NCI-H1048 (cell line): ENCODE data around the gene EIF4G2.
A peak's percentile ranks its signal among the peaks of the same experiment; 100 is the strongest.

Experiments
- DNase-seq: peaks from one replicate; lab custom pipeline; 2025; lab: John Stamatoyannopoulos, UW

EIF4G2 gene

DNA sequence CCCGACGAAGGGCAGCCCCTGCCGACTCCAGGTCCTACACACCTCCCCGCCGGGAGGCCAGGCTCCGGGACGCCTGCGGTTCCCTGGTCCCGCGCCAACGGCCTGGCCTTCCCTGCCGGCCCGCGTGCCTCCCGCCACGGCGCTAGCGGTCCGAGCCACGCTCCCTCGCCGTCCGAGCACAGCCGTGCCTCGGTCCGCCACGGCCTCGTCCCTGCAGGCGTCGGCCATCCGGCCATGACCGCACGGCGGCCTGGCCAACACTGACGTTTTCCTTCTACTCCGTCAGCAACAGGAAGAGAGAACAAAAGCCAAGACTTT is 532 bp downstream of the EIF4G2 start:
- no peak for DNase-seq

DNA sequence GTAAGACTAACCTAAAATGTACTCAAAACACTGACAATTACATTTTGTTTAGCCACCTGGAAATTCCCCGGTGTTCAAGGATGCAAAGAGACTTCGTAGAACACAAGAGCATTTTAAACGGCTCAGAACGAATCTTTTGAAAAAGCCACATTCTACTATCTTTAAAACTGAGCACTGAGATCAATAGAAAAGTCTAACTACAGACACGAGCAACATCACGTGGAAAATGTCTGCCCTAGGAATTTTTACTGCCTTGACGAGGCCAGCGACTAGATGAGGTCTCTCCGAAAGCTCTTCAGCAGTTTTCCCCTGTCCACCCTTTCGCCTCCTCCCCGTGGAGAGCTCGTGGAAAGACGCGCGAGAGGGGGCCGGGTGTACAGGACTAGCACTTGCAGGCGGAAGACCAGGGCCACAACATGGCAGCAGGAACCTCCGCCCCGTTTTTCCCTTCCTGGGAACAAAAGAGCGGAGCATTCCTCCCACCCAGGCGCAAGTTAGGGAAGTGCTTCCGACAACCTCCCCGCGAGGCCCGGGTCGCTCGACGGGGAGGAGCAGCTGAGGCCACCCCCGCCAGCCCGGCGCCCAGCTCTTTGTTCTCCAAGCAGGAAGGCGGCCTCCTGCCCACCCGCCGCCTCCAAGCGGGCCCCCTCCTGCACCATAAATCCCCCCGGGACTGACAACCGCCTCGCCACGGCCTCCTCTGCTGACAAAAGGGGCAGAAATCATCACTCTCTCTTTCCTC is 1.1 kb downstream of the EIF4G2 start:
- no peak for DNase-seq

DNA sequence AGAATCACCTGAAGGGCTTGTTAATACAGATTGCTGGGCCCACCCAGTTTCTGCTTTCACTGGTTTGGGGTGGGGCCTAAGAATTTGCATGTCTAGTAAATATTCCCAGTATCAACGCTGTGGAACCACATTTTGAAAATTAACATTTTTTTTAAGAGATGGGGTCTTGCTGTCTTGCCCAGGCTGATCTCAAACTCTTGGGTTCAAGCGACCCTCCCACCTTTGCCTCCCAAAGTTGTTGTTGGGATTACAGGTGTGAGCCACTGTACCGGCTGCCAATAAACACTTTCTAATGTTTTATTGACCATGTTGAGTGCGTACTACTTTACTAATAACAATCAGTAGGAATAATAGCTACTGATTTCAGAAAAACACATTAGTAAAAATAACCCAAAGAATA is 2.5 kb downstream of the EIF4G2 start:
- DNase-seq = no peak

DNA sequence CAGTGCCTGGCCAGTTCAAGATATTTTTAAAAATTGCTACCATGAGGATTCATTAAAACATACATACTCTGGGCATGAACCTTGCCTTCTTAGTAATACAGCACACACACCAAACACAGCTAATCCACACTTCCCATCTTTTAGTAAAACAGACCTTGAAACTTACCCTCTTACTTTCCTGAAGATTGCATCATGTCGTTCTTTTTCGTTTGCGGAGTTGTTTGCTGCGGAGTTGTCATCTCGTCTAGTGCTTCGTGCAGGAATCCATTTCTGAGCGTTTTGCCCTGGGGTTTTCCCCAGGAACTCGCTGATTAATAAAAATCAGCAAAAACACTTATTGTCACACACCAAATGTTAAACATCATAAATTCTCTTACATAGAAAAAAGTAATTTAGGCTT is 3.0 kb downstream of the EIF4G2 start:
- no peak for DNase-seq

DNA sequence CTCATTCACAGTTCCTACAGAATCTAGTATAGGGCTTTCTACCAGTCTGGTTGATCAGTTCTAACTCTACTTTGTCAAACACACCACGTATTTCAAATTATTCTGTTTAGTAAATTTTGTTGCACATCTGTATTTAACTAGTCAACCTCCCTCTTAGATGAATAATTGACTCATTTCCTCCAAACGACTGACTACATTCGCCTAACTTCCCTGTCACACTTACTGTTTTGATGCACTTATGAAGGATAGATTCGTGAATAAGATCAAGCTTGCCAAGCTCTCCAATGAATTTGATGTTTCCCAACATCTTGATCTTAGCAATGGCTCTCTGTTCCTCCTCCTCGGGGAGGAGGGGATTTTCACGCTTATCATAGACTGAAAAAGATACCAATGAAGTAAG is 5.0 kb downstream of the EIF4G2 start:
- no peak for DNase-seq

DNA sequence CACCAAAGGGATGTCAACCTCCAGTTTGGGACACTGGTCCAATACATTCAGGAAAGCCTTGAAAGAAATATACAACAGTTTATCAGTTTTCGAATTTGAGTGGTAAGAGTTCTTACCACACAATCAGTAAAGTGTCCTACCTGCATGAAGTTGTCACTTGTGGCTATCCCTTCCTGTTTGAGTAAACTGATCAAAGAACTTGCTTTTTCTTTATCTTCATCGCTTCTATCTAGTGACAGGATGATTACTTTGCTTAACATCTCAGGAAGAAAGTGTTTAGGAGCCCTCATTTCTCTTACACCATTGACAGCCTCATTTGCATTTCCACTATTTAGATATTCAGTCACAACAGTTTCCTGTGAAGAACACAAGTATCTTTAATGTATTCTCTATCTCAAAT is 8.4 kb downstream of the EIF4G2 start:
- no peak for DNase-seq

DNA sequence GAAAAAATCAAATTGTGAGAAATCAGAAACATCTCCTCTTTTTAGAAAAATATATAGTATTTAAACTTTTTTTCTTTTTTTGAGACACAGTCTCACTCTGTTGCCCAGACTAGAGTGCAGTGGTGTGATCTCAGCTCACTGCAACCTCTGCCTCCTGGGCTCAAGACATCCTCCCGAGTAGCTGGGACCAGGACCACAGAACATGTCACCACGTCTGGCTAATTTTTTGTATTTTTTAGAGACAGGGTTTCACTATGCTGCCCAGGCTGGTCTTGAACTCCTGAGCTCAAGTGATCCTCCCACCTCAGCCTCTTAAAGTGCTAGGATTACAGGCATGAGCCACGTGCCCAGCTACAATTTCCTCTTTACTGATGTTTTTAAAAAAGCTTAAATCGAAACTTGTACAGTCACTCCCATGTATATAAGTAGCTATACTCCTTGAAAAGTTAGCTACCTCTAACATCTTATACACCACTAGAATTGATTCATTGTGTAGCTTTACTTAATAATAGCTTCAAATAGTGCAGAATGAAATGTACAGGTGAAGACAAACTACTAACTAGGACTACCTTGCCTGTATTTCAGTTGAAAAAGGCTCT is 10.3 kb downstream of the EIF4G2 start:
- no peak for DNase-seq

DNA sequence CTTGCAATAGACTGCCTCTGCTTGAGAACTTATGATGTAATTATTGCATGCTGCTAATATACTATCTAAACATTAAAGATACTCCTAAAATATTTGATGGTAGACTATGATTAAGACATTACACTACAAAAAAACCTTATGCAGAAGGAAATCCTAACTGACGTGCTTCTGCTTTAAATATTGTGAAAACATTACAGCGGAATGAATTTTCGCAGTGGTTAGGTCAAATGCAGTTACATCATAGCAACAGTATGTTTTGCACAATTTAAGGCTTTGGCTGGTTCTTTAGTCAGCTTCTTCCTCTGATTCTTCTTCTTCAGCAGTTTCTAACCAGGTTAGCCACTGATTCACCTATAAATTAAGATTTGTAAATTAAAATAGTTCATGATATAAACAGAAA is 11.2 kb downstream of the EIF4G2 start:
- DNase-seq = no peak

DNA sequence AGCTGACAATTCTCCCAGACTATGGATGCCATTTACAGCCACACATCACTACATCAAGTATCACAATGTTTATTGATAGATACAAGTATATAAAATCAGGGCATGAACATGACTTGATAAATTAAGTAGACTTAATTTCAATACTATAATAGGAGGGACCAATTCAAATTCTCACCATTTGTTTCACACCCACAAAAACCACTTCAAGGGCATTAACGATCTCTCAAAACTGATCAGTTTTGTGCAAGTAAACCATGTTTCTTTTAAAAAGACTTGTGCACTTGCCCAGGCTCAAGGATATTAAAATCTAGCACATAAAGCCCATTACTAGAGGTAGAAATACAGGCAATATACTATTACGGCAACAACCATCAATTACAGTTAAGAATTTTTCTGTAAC is 11.7 kb downstream of the EIF4G2 start:
- no peak for DNase-seq

DNA sequence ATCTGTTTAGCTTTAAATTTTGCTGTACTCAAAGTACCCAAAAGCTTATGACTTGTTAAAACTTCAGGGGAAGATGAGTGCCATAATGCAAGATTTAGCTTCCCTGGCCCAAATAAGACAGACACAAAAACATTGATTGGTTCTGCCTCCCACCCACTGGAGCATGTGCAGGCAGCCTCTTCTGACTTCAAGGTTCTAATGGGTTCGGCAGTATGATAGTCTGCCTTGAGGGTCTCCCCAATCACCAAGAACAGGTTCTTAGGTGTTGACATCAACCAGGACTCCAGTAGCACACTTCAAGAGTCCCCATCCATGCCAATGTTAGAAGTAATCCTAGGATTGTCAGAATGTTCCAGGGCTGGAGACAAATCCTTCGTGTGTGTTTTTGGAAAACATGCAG is 12.5 kb downstream of the EIF4G2 start:
- DNase-seq = no peak

DNA sequence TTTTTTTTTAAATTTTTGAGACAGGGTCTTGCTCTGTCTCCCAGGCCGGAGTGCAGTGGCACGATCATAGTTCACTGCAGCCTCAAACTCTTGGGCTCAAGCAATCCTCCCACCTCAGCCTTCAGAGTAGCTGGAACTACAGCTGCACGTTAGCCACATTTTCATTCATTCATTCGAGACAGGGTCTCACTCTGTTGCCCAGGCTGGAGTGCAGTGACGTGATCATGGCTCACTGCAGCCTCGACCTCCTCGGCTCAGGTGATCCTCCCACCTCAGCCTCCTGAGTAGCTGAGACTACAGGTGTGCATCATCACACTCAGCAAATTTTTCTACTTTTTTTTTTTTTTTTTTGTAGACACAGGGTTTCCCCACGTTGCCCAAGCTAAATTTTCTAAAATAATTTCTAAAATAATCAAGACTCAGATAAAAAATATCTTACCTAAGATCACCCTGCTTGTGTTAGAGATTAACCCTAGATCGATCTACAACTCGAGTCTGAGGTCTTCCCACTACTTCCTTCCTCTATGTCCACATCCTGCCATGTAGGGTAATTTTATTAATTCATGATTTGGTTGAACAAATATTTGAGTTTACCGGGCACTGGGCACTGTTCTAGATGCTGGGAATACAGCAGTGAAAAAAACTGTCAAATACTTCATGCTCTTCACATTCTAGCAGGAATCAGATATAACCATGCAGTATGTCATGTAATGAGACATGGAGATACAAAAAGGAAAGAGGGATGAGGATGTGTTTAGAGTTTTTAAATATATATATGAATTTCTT is 15.1 kb downstream of the EIF4G2 start:
- no peak for DNase-seq

DNA sequence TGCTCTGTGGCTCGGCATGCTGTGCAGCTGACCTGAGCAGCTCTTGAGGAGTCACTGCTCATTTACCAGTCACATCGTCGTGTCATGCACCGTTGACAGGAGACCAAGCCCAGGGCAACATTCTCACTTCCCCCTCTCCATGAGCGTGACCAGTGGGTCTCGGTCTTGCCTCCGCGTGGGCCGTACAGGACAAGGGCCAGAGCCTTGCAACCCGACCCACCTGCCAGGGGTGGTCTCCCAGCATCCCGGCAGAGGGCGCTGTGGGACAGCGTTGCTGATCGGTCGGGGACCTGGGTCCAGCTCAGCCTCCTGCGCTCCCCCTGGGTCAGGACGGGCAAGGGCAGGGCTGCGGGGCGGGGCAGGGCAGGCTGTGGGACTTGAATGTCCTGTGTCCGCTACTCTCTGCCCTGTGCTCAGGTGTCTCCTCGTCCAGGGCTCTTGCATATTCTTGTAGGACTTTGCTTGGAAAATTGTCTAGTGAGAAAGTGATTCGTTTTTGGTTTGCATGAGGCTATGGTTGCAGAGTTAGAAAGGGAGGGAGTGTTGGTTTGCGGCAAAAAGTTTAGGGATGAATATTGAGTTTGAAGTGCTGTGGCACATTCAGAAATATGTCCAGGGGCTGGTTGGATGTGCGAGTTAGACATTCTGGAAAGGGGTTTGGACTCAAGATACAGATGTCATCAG is 16.2 kb downstream of the EIF4G2 start:
- DNase-seq = peak; percentile 43

DNA sequence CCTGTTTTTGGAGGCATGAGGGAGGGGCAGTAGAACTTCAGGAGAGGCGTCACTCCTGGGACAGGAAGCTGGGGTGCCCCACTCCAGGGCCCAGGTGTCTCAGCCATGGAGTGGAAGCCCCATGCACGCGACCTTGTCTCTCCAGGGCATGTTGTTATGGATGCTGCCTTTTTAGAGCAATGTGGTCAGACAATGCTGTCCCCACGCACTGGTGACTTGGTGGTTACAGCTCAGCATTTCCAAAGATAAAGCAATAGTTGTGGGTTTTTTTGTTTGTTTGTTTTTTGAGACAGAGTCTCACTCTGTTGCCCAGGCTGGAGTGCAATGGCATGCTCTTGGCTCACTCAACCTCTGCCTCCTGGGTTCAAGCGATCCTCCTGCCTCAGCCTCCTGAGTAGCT is 22.3 kb downstream of the EIF4G2 start:
- no peak for DNase-seq

DNA sequence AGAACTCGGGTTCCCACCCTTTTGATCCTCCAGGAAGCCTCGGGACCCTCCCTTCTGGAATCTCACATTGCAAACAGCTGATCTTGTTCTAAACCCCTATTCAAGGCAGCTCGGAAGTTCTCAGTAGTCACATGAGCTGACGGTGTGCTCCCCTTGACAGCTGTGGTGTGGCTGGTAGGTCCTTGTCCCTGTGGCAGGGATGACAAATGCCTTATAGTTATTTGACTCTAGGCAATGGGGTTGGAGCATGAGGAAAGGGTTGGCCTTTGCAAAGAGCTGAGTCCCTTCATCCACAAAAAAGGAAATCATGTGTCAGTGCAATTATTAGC is 23.6 kb downstream of the EIF4G2 start:
- no peak for DNase-seq

DNA sequence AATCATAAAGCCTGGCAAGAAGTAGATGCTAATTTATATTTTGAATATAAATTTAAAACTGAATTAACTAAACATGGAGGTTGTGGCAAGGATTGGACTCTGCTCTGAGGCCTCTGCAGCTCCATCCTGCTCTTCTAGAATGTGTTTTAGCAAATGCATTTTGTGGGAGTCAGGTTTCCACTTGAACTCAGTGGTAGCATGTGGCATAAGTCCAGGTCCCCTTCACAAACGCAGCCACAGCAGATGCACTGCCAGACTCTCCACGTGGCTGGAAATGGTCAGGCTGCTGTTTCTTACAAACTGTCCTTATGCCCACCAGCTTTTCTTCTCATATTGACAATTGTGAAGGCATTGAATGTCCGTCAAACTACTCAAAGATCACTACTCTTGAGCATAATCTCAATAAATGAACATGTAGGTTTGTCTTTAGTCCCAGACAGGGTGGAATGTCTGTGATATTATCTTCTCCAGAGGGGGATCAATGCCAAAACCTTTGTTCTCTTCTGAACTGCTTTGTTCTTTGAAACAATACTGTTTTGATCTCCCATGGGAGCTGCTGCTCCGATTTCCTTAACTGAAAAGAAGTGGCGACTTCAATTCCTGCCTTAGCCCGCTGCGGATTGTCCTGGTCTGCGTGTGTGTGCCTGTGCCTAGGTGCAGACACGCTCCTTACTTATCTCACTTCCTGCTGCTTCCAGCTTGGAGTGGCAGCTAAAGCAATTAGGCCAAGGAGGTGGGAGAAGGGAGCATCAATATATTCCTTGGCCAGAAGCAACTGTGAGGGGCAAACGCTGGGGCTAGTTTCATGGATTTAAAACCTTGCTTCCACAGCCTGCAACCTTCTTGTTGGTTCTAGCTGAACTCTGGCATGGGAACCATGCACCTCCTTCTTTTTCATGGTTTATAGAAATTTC is 24.2 kb downstream of the EIF4G2 start:
- DNase-seq = no peak

DNA sequence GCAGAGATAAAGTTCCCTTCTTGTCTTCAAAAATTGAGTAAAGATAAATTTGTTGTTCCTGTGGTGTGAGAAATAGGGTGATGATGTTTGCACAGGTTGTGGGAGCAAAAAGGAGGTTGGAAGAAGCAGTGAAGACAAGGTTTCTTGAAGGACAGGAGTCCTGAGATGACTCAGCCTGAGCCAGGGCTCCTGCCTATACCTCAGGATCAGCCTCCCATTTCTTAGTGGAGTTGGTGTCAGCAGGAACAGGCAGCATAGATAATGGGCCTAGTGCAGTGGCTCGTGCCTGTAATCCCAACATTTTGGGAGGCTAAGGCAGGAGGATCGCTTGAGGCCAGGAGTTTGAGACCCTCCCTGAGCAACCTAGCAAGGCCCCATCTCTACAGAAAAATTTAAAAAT is 28.7 kb downstream of the EIF4G2 start:
- no peak for DNase-seq

DNA sequence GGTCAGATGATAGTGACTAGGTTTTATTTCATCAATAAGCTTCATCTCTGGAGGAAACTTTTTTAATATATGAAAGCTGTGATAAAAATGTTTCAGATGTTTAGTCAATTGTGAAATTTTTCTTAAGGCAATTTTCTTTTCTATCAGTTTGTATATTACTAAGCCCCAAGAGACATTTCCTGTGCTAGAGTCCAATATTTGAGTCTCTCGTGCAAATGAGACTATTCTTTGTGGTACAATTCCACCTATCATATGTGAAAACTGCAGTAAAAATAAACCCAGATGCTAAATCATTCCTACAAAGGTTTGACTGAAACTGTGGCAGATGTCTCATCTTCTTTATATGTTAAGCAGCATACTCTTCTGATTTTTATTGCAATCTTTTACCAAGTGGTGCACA is 29.6 kb downstream of the EIF4G2 start:
- no peak for DNase-seq

DNA sequence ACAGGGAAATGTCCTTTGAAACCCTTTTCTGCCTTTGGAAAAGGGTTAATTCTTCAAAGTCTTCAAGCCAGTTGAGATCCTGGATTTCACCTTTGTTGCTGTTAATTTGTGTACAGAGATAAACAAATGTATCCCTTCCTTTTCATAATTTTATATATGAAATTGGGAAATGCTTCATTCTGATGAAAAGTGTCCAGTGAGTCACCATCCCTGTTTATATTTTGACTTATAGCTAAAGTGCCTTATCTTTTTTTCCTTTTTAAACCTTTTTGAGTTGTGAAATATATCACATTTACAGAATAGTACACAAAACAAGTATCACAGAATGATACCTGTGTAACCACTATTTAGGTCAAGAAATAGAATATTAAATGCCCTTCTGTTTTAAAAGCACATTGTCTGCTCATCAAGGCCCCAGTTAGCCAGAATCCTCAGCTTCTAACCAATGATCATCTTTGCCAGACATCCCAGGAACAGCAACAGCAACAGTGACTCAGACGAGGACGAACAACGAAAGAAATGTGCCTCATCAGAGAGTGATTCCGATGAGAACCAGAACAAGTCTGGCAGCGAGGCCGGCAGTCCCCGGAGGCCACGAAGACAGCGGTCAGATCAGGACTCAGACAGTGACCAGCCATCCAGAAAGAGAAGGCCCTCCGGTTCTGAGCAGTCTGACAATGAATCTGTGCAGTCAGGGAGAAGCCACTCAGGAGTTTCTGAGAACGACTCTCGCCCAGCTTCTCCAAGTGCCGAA is 30.3 kb downstream of the EIF4G2 start:
- DNase-seq = no peak

DNA sequence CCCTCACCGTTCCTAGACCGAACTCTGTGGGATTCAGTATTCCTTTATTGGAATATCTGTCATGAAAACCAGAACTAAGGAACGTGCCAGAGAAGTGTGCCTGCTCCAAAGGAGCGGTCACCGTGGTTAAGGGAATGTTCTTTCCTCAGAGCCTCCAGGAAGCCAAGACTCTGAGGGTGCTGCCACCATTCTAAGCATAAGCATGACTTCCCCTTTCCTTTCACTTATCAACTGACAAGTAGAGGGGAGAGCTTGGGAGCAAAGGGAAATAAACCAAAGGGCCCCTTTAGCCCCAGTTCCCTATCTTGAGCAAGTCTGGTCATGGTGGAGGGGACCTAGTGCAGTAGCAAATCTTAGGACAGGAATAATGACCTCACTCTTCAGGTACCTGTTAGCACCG is 30.9 kb downstream of the EIF4G2 start:
- DNase-seq = no peak

DNA sequence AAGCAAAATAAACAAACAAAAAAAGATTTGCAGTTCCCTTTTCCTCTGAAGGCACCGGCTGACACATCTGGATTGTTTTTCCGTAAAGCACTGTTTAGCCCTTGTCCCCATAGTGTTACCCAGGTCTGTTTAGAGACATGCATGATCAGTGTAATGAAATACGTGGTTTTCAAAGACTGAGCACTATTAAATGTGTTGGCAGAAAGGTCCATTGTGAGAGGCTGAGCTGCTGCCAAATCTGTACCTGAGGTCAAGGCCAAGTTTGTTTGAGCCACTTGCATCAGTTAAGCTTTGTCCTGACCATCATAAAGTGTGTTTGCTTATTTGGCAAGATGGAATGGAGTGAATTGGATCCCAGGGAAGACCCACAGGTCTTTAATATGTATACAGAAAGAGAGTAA is 31.3 kb downstream of the EIF4G2 start:
- DNase-seq = no peak

DNA sequence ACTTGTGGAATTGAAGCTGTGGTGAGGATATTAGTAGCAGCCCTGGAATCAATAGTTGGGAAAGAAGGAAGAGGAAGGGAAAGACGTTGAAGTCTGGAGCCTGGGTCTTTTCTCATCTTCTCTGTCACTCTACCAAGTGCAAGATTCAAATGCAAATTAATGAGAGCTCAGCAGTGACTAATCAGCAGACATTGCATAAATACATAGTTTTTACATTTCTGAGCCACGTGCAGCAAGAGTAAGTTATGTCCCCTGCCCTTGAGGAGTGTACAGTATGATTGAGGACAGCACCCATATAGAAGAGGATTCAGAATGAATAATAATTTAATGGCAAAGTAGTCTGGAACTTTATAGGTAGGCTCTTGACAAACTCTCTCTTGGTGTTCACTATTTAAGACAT is 33.9 kb downstream of the EIF4G2 start:
- no peak for DNase-seq
